GM12873 (cell line): ENCODE results near the gene NOS1AP.

ENCODE experiments used
- CTCF ChIP-seq: IDR thresholded peaks from 2 replicates; pipeline ENCODE4 v1.5.1; 2012; ENCODE audit warnings: low read depth, mild to moderate bottlenecking, moderate library complexity, low read length, control low read depth; ENCODE audit not compliant: insufficient read depth; ENCODE audit errors: missing control alignments

The NOS1AP gene

GRCh38 chr1:162218975-162219374 lies 149.5 kb downstream of the NOS1AP start:
- no peak for TF ChIP-seq CTCF

- TF ChIP-seq CTCF = no peak
These were observed 150.0 kb downstream of the NOS1AP start for GRCh38 chr1:162219461-162219860.

GRCh38 chr1:162220009-162220539 lies 150.6 kb downstream of the NOS1AP start:
- TF ChIP-seq CTCF = no peak

- no peak for TF ChIP-seq CTCF
These were observed 152.5 kb downstream of the NOS1AP start for GRCh38 chr1:162222014-162222413.

DNA sequence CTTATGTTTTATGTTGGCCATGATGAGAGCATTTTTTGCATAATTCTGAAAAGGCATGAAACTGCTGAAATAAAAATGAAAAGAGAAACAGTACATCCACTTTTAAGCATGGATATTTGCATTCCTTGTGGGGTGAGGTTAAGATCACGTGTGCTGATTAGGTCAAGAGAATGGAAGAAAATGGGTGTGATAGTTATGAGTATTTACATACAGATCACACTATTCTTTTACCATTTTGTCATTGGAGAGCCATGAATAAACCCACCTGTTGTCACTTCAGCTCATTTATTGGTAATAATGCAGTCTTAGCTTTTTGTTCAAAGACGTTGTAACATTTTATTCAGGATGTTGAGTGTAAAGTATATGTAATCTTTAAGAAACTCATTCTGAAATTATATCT lies 153.2 kb downstream of the NOS1AP start:
- TF ChIP-seq CTCF = no peak

- no peak for TF ChIP-seq CTCF
These were observed 154.0 kb downstream of the NOS1AP start for GRCh38 chr1:162223488-162223887.

DNA sequence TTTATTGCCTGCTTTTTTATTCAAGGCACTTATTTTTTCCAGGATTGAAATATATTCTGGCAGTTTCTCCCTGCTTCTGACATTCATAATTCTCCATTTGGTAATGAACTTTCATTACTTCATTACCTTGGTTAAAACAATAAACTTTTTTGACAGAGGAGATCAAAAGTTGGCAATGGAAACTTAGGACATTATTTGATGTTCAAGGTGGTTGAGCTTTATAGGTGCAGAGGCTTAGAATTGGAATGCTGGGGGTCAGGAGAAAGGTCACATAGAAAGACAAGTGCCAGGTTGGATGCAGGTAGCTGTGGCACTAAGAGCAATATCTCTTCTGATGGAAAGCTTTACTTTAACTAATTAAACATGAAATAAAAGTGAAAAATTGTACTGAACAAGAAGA lies 154.8 kb downstream of the NOS1AP start:
- TF ChIP-seq CTCF = no peak
